SK-N-SH (cell line): ENCODE results near the gene SLC17A6. TPM values are rescaled to one million over a fixed set of nuclear protein-coding genes. Genes with fewer than 3 reads are reported as not detected.

Experiments used
- CTCF ChIA-PET: fragments of 300-600, 350-600 bp; formaldehyde crosslinking; extraction: SDS; loops from one replicate; lab custom pipeline; 2021; lab: Yijun Ruan, JAX
- POLR2A ChIA-PET: fragments of 350-600 bp; sonication (Branson Sonifier 250); formaldehyde crosslinking; extraction: SDS; loops from one replicate; lab custom pipeline; 2020; ENCODE audit warnings: antibody characterized with exemption, inconsistent platforms; lab: Yijun Ruan, JAX
- DNase-seq: peaks from one replicate; pipeline ENCODE4 v3.0.0; 2012
- H2AFZ ChIP-seq: fragments of 200-600 bp; sonication (generic); 2 replicates; pipeline ENCODE4 v1.8.1; 2016; ENCODE audit warnings: antibody characterized with exemption, mild to moderate bottlenecking, low read depth
- H3F3A ChIP-seq: fragments of 200-600 bp; sonication (generic); replicated peaks from 2 replicates; pipeline ENCODE3; 2016; ENCODE audit warnings: antibody characterized with exemption, mild to moderate bottlenecking; ENCODE audit not compliant: insufficient read depth
- H3K27ac ChIP-seq, 2 experiments: fragments of 200-500 bp in 1 of 2; fragments of 200-600 bp in 1 of 2; sonication (Bioruptor generic) in 1 of 2; sonication (generic), shearing (Covaris generic) in 1 of 2; 2 replicates each; pipeline versions ENCODE4 v1.5.1 to v1.6.1; 2014 to 2016; ENCODE audit warnings: low read depth in 2 of 2, inconsistent platforms in 1 of 2, low read length in 1 of 2, mild to moderate bottlenecking in 1 of 2, mixed read lengths in 1 of 2
- H3K27me3 ChIP-seq: fragments of 200-600 bp; sonication (generic), shearing (Covaris generic); 2 replicates; pipeline ENCODE4 v1.6.1; 2016; ENCODE audit warnings: mixed run types; ENCODE audit not compliant: insufficient read depth
- H3K36me3 ChIP-seq, 2 experiments: fragments of 200-500 bp in 1 of 2; fragments of 200-600 bp in 1 of 2; sonication (Bioruptor generic) in 1 of 2; sonication (generic) in 1 of 2; replicated peaks in 1 of 2; 2 replicates each; pipeline versions ENCODE3 to v1.5.1; 2014 to 2016; ENCODE audit warnings: low read length in 1 of 2, mild to moderate bottlenecking in 1 of 2; ENCODE audit not compliant: insufficient read depth in 2 of 2, control insufficient read depth in 1 of 2
- H3K4me1 ChIP-seq, 2 experiments: fragments of 200-500 bp in 1 of 2; fragments of 200-600 bp in 1 of 2; sonication (Bioruptor generic) in 1 of 2; sonication (generic), shearing (Covaris generic) in 1 of 2; 2 replicates each; pipeline versions ENCODE4 v1.5.1 to v1.6.1; 2014 to 2016; ENCODE audit warnings: low read depth in 1 of 2, low read length in 1 of 2, mixed run types in 1 of 2; ENCODE audit not compliant: insufficient read depth in 2 of 2, control insufficient read depth in 1 of 2
- H3K4me2 ChIP-seq: fragments of 200-600 bp; sonication (generic), shearing (Covaris generic); 2 replicates; pipeline ENCODE4 v1.6.1; 2017; ENCODE audit warnings: mixed run types
- H3K4me3 ChIP-seq, 2 experiments: fragments of 200-500 bp in 1 of 2; fragments of 200-600 bp in 1 of 2; sonication (Bioruptor generic) in 1 of 2; sonication (generic), shearing (Covaris generic) in 1 of 2; 2 replicates each; pipeline versions ENCODE4 v1.5.1 to v1.8.1; 2014 to 2016; ENCODE audit warnings: low read depth in 2 of 2, inconsistent platforms in 1 of 2, low read length in 1 of 2, mild to moderate bottlenecking in 1 of 2, mixed read lengths in 1 of 2, moderate library complexity in 1 of 2
- H3K79me2 ChIP-seq: fragments of 200-600 bp; sonication (generic); 2 replicates; pipeline ENCODE4 v1.8.1; 2017; ENCODE audit warnings: mild to moderate bottlenecking; ENCODE audit not compliant: insufficient read depth
- H3K9ac ChIP-seq: fragments of 200-600 bp; sonication (generic); 2 replicates; pipeline ENCODE4 v1.6.1; 2017; ENCODE audit warnings: mixed run types
- H3K9me2 ChIP-seq: fragments of 200-600 bp; sonication (generic); 2 replicates; pipeline ENCODE4 v1.6.1; 2017; ENCODE audit warnings: mixed run types
- H3K9me3 ChIP-seq: fragments of 200-600 bp; sonication (generic); 2 replicates; pipeline ENCODE4 v1.6.1; 2017; ENCODE audit warnings: mixed run types, mild to moderate bottlenecking, moderate library complexity
- H4K20me1 ChIP-seq: fragments of 200-600 bp; sonication (generic); 2 replicates; pipeline ENCODE4 v1.6.1; 2017; ENCODE audit warnings: mild to moderate bottlenecking, mixed run types; ENCODE audit not compliant: insufficient read depth
- EP300 ChIP-seq, 2 experiments: IDR thresholded peaks; 2 replicates each; pipeline versions ENCODE4 v1.4.0 to v1.6.1; 2012; ENCODE audit warnings: borderline replicate concordance in 1 of 2, low read depth in 1 of 2, low read length in 1 of 2
- FOXJ3 ChIP-seq: sonication (generic); formaldehyde crosslinking; IDR thresholded peaks from 2 replicates; pipeline ENCODE4 v1.5.1; 2020; ENCODE audit warnings: mild to moderate bottlenecking, missing genetic modification reagents
- IRF3 ChIP-seq: fragments of 150-350 bp; IDR thresholded peaks from 2 replicates; pipeline ENCODE4 v1.6.1; 2016; ENCODE audit warnings: mild to moderate bottlenecking, low read depth, low read length
- JUND ChIP-seq: IDR thresholded peaks from 2 replicates; pipeline ENCODE4 v1.4.0; 2012
- MEF2A ChIP-seq: IDR thresholded peaks from 2 replicates; pipeline ENCODE4 v1.4.0; 2012; ENCODE audit warnings: low read depth, borderline replicate concordance
- MXI1 ChIP-seq: IDR thresholded peaks from 2 replicates; pipeline ENCODE4 v1.6.1; 2012; ENCODE audit warnings: mild to moderate bottlenecking, low read depth, low read length, improper control_type of control experiment
- NFIC ChIP-seq: IDR thresholded peaks from 2 replicates; pipeline ENCODE4 v1.4.0; 2012; ENCODE audit warnings: borderline replicate concordance
- RCOR1 ChIP-seq: fragments of 150-350 bp; IDR thresholded peaks from 2 replicates; pipeline ENCODE4 v1.6.1; 2017; ENCODE audit warnings: antibody characterized with exemption, low read length
- RXRA ChIP-seq: IDR thresholded peaks from 2 replicates; pipeline ENCODE4 v1.4.0; 2012; ENCODE audit warnings: low read depth, mild to moderate bottlenecking, borderline replicate concordance
- SIN3A ChIP-seq: IDR thresholded peaks from 2 replicates; pipeline ENCODE4 v1.6.1; 2012; ENCODE audit warnings: low read depth, mild to moderate bottlenecking, low read length, moderate library complexity, borderline replicate concordance
- SMC3 ChIP-seq: IDR thresholded peaks from 2 replicates; pipeline ENCODE4 v1.6.1; 2012; ENCODE audit warnings: low read depth, low read length, improper control_type of control experiment
- TAF1 ChIP-seq: IDR thresholded peaks from 2 replicates; pipeline ENCODE4 v1.6.1; 2012; ENCODE audit warnings: low read depth, mild to moderate bottlenecking, low read length, moderate library complexity, borderline replicate concordance
- TCF12 ChIP-seq: IDR thresholded peaks from 2 replicates; pipeline ENCODE4 v1.4.0; 2012
- YY1 ChIP-seq: IDR thresholded peaks from 2 replicates; pipeline ENCODE4 v1.4.0; 2012; ENCODE audit warnings: low read depth, mild to moderate bottlenecking
- ZBTB33 ChIP-seq: IDR thresholded peaks from 2 replicates; pipeline ENCODE4 v1.4.0; 2012; ENCODE audit warnings: low read depth, borderline replicate concordance
- WGBS: methylation state at CpG from one replicate; pipeline ENCODE4 v1.1.6; 2017; ENCODE audit warnings: low lambda C conversion rate; 5-methylcytosine and 5-hydroxymethylcytosine counted together
- polyA plus RNA-seq, 3 experiments: library from polyadenylated mRNA; depleted of rRNA; stranded (reverse); fragments of >200 nt; gene quantifications; 2 replicates each; pipeline ENCODE4 v1.2.3, GENCODE V29; 2012
- TF ChIP-seq, protein P1 (sequence below): IDR thresholded peaks from 2 replicates; pipeline ENCODE4 v1.4.0; 2012; ENCODE audit warnings: low read depth, borderline replicate concordance
- TF ChIP-seq, protein P2 (sequence below): IDR thresholded peaks from 2 replicates; pipeline ENCODE4; 2012
- TF ChIP-seq, protein P3 (sequence below): fragments of 150-350 bp; IDR thresholded peaks from 2 replicates; pipeline ENCODE4 v1.6.1; 2017; ENCODE audit warnings: antibody characterized with exemption, low read length, low read depth, borderline replicate concordance

SLC17A6 gene
- polyA plus RNA-seq, 1 of the 3 experiments (the other 2 are of a cell fraction) = not detected

- H2AFZ ChIP-seq = no peak overlapping the region
- no peaks in the 10 kb centered on the region for H3K4me1 ChIP-seq
- no peak overlapping the region for H3K4me2 ChIP-seq
- no peak overlapping the region for H3K27ac ChIP-seq
- DNase-seq = no peak
- ChIA-PET POLR2A (no interaction called here), CTCF (interaction anchor here (1.5 kb wide), 1 partner anchor 372 kb away, joined by 3 read pairs; no protein-coding TSS in a partner anchor)
- H3K9me2 ChIP-seq = no peaks in the 10 kb centered on the region
- no peaks in the 10 kb centered on the region for H3K36me3 ChIP-seq
- no peak overlapping the region for H3K9ac ChIP-seq
- H3K27me3 ChIP-seq = no peaks in the 10 kb centered on the region
- 53% methylated on average over 4 of the region's 4 CpGs for WGBS
- no peak overlapping the region for H3K4me3 ChIP-seq
- H3K9me3 ChIP-seq = no peaks in the 10 kb centered on the region
- no peaks in the 10 kb centered on the region for H3F3A ChIP-seq
- no peak for TF ChIP-seq NFIC
- no peak for TF ChIP-seq EP300 (IDR thresholded peaks at IDR 0.05; ENCODE audit: borderline replicate concordance in 1 of 2, low read depth in 1 of 2, low read length in 1 of 2)
- TF ChIP-seq MEF2A = no peak
- TF ChIP-seq, protein P1, sequence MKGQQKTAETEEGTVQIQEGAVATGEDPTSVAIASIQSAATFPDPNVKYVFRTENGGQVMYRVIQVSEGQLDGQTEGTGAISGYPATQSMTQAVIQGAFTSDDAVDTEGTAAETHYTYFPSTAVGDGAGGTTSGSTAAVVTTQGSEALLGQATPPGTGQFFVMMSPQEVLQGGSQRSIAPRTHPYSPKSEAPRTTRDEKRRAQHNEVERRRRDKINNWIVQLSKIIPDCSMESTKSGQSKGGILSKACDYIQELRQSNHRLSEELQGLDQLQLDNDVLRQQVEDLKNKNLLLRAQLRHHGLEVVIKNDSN = no peak
- TF ChIP-seq RXRA = no peak
- no peak for TF ChIP-seq TCF12
- TF ChIP-seq YY1 = no peak
- TF ChIP-seq SIN3A = no peak
- no peak for TF ChIP-seq SMC3
- no peak for TF ChIP-seq ZBTB33
- no peak for TF ChIP-seq JUND
- TF ChIP-seq TAF1 = no peak
- TF ChIP-seq RCOR1 = no peak
- TF ChIP-seq, protein P2, sequence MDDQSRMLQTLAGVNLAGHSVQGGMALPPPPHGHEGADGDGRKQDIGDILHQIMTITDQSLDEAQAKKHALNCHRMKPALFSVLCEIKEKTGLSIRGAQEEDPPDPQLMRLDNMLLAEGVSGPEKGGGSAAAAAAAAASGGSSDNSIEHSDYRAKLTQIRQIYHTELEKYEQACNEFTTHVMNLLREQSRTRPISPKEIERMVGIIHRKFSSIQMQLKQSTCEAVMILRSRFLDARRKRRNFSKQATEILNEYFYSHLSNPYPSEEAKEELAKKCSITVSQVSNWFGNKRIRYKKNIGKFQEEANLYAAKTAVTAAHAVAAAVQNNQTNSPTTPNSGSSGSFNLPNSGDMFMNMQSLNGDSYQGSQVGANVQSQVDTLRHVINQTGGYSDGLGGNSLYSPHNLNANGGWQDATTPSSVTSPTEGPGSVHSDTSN = no peak
- TF ChIP-seq, protein P3, sequence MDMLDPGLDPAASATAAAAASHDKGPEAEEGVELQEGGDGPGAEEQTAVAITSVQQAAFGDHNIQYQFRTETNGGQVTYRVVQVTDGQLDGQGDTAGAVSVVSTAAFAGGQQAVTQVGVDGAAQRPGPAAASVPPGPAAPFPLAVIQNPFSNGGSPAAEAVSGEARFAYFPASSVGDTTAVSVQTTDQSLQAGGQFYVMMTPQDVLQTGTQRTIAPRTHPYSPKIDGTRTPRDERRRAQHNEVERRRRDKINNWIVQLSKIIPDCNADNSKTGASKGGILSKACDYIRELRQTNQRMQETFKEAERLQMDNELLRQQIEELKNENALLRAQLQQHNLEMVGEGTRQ = no peak
- no peak for TF ChIP-seq FOXJ3 (CRISPR knock-in tag)
- no peak for TF ChIP-seq IRF3
- no peak for TF ChIP-seq MXI1
- no peaks in the 10 kb centered on the region for H4K20me1 ChIP-seq
- no peaks in the 10 kb centered on the region for H3K79me2 ChIP-seq
Measured at GRCh38 chr11:22415476-22415875, 77.3 kb downstream of the SLC17A6 start.
